Right lobe of liver (tissue), 4 donors: ENCODE results near the gene SELENOM.

ENCODE experiments used
- CTCF ChIP-seq, 4 donors: fragments of 200-600 bp in 3 of 4; fragments of 450-650 bp in 1 of 4; IDR thresholded peaks; one replicate each; pipeline versions ENCODE4 v1.5.1 to v1.8.0; 2016 to 2022; ENCODE audit warnings: antibody characterized with exemption in 4 of 4, mild to moderate bottlenecking in 2 of 4
- POLR2A ChIP-seq: fragments of 450-650 bp; IDR thresholded peaks from one replicate; pipeline ENCODE4 v1.6.1; 2017; ENCODE audit warnings: antibody characterized with exemption, mild to moderate bottlenecking
- donor health status: DM: no; HTN: no; CAD: no.
- donor health status: DM: no; HTN: no; CAD: no.
- donor health status: DM: no; HTN: yes; CAD: no.

GRCh38 chr22:31106001-31106571 lies 1.3 kb downstream of the SELENOM start:
- TF ChIP-seq CTCF (IDR thresholded peaks at IDR 0.05) (no peak), POLR2A (no peak)
